Neuron (in vitro differentiated cells): ENCODE results near the gene CLEC10A.
"Not testable (repeated sequence)": the region's sequence is repeated elsewhere in the genome, so short reads cannot be mapped to it uniquely, and the experiment has no call there.

ENCODE experiments used
- H2AFZ ChIP-seq: one replicate; pipeline ENCODE4 v1.6.1; 2013; ENCODE audit warnings: low read depth, mild to moderate bottlenecking, inconsistent platforms, low read length, moderate library complexity
- H3K27me3 ChIP-seq: one replicate; pipeline ENCODE4 v1.6.1; 2013; ENCODE audit warnings: low read length; ENCODE audit not compliant: insufficient read depth
- H3K36me3 ChIP-seq: one replicate; pipeline ENCODE4 v1.6.1; 2013; ENCODE audit warnings: low read length; ENCODE audit not compliant: insufficient read depth
- H3K4me1 ChIP-seq: one replicate; pipeline ENCODE4 v1.6.1; 2013; ENCODE audit warnings: low read length; ENCODE audit not compliant: insufficient read depth
- H3K4me3 ChIP-seq: 2 replicates; pipeline ENCODE4 v1.5.1; 2013; ENCODE audit warnings: mild to moderate bottlenecking, low read length, moderate library complexity
- H3K9me3 ChIP-seq: one replicate; pipeline ENCODE4 v1.6.1; 2013; ENCODE audit warnings: low read length

CLEC10A gene

DNA sequence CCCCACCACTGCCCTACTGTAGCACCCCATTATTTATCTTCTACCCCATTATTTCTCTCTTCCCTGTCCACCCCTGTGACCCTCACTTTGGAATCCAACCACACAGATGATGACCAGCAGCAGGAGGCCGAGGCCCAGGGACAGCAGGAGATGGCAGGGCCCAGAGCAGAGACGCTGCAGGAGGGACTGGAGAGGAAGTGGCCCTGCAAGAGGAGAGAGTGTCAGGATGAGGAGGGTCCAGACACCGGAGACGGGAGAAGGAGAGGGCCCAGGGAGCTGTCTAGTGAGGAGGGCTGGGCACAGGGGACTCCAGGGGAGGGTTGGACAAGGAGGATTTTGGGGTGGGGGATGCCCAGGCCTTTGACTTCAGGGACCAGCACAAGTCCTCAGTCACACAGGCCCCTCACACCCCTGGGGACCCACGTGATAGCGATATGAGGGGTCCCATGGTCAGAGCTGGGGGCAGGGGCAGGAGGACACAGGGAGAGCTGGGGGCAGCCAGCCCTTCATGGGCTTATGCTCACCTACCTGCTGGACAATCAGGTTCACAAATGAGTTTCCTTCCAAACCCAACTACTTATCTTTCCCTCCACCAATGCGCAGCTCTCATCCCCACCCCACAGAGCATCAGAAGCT is 2.0 kb downstream of the CLEC10A start:
- no peaks in the 10 kb centered on the region for H3K36me3 ChIP-seq
- no peaks in the 10 kb centered on the region for H3K4me1 ChIP-seq
- peaks cover 3% of the 10 kb centered on the region for H3K9me3 ChIP-seq
- H3K27me3 ChIP-seq: no peaks in the 10 kb centered on the region
- no peak overlapping the region for H3K4me3 ChIP-seq
- H2AFZ ChIP-seq: no peak overlapping the region

DNA sequence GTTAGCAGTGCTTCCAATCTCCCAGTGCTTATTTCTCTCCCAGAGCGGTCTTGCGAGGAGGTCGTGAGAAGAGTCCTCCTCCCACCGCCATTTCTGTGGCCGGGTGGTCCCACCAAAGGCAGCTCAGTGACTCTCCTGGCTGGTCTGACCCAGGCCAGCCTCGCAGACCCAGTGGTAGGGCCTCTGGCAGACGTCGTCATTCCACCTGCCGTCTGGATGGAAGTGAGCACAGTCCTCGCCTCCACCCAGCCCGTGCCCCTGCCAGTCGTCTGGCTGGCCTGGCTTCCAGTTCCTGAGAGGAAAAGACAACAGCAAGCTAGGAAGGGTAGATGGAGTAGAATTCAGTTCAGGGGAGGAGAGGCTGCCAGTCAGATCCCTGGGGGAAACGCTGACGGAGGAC is 5.1 kb downstream of the CLEC10A start:
- Histone ChIP-seq H3K27me3 (peaks cover 3% of the 10 kb centered on the region), H3K9me3 (peaks cover under 1% of the 10 kb centered on the region), H3K36me3 (no peaks in the 10 kb centered on the region), H2AFZ (no peak overlapping the region), H3K4me1 (no peaks in the 10 kb centered on the region), H3K4me3 (no peak overlapping the region)

DNA sequence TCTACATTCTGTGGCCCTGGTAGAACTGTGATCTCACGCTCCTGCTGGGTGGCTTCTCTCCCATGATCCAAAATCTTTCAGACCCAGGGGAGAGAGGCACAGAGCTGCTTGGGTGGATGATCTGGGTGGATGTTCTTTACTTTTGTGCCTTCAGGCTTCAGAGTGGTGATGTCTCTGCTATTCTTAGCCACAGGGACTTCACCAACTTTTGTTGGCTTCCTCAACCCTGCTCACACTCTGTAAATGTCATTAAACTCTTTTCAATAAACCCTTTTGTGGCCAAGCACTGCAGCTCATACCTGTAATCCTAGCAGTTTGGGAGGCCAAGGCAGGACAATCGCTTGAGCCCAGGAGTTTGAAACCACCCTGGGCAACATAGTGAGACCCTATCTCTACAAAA is 7.6 kb downstream of the CLEC10A start:
- Histone ChIP-seq H3K36me3 (no peaks in the 10 kb centered on the region), H3K4me3 (no peak overlapping the region), H2AFZ (no peak overlapping the region), H3K9me3 (no peaks in the 10 kb centered on the region), H3K4me1 (no peaks in the 10 kb centered on the region), H3K27me3 (peaks cover 3% of the 10 kb centered on the region)

DNA sequence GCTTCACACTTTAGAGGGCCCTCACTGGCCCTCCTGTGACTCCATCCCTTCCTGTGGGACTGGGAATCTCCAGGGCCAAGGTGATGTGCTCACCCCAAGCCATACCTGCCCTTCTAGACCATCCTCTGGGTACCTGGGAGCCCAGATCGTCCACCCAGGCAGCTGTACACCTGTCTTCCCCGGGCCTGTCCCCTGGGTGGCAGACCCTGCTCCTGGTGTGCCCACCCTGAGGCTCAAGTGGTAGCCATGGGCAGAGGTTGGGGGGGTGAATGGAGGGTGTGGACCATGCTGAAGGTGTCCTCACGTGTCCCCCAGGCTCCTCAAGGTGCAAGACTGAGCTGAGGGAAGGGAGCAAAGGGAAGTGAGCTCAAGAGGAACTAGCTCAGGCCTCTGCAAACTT is 9.3 kb downstream of the CLEC10A start:
- H2AFZ ChIP-seq: no peak overlapping the region
- H3K9me3 ChIP-seq: no peaks in the 10 kb centered on the region
- no peaks in the 10 kb centered on the region for H3K4me1 ChIP-seq
- no peaks in the 10 kb centered on the region for H3K36me3 ChIP-seq
- H3K27me3 ChIP-seq: peaks cover 3% of the 10 kb centered on the region
- no peak overlapping the region for H3K4me3 ChIP-seq

DNA sequence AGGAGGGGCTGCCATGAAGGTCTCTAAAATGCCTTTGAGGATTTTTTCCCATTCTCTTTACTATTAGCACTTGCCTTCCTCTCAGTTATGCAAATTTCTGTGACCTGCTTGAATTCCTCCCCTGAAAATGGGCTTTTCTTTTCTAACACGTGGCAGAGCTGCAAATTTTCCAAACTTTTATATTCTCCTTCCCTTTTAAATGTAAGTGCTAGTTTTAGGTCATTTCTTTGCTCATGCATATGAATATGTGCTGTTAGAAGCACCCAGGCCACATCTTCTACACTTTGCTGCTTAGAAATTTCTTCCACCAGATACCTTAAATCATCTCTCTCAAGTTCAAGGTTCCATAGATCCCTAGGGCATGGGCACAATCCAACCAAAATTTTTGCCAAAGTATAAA is 11.8 kb downstream of the CLEC10A start:
- H2AFZ ChIP-seq: no peak overlapping the region
- peaks cover 3% of the 10 kb centered on the region for H3K27me3 ChIP-seq
- H3K4me1 ChIP-seq: peaks cover 12% of the 10 kb centered on the region
- H3K4me3 ChIP-seq: no peak overlapping the region
- peaks cover 5% of the 10 kb centered on the region for H3K9me3 ChIP-seq
- no peaks in the 10 kb centered on the region for H3K36me3 ChIP-seq

DNA sequence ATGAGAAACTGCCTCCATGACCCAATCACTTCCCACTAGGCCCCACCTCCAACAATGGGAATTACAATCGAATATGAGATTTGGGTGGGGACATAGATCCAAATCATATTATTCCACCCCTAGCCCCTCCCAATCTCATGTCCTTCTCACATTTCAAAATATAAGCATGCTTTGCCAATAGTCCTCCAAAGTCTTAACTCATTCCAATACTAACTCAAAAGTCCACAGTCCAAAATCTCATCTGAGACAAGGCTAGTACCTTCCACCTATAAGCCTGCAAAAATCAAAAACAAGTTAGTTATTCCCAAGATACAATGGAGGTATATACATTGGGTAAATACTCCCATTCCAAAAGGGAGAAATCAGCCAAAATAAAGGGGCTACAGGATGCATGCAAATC is 12.9 kb downstream of the CLEC10A start:
- Histone ChIP-seq H3K4me1 (peaks cover 19% of the 10 kb centered on the region), H3K4me3 (no peak overlapping the region), H2AFZ (no peak overlapping the region), H3K27me3 (peaks cover 3% of the 10 kb centered on the region), H3K36me3 (no peaks in the 10 kb centered on the region), H3K9me3 (peaks cover 5% of the 10 kb centered on the region)

DNA sequence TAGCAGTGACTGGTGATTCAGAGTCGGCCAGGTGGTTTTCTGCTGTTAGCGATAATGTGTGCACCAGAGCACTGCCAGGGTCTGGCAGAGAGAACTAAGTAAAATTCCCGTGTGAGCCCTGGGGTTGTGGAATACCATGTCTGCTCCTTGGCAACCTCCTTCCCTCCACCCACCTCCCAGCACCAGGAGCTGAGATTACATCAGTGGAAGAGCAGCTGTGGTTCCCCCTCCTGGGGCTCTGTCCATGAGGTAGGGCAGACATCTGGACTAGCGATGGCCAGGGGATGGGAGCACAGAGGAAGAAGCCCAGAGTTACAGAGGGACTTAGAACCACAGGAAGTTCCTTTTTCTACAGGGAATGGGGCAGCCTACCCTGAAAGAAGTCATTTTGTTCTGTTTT is 15.8 kb downstream of the CLEC10A start:
- Histone ChIP-seq H3K9me3 (peaks cover 5% of the 10 kb centered on the region), H2AFZ (no peak overlapping the region), H3K36me3 (no peaks in the 10 kb centered on the region), H3K27me3 (no peaks in the 10 kb centered on the region), H3K4me1 (peaks cover 19% of the 10 kb centered on the region), H3K4me3 (no peak overlapping the region)

DNA sequence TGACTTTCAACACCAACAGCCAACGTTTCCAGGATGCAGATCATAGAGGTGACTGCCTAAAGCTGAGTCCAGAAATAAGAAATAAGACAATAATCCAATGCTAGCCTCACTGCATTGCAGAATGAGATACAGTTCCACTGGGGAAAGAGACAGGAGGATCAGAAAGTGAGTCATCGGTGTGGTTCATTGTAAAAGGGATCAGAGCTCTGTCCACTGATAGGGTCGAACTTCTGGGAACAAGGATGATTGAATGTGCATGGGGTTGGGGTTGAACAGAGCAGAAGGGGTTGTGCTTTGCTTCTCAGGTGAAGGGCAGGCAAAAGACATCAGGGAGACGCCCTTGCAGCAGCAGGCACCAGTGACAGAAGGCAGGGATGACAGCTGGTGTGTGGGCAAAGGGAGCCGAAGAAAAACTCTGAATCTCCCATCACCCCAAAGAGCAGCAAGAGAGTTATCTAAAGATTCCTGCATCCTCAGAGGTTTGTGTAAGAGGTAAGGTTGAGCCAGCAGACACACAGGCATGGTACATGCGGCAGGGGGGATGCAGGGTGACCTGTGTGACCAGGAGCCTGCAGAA is 16.4 kb downstream of the CLEC10A start:
- no peak overlapping the region for H2AFZ ChIP-seq
- H3K4me1 ChIP-seq: peaks cover 19% of the 10 kb centered on the region
- H3K9me3 ChIP-seq: peaks cover 5% of the 10 kb centered on the region
- H3K27me3 ChIP-seq: no peaks in the 10 kb centered on the region
- no peak overlapping the region for H3K4me3 ChIP-seq
- no peaks in the 10 kb centered on the region for H3K36me3 ChIP-seq

DNA sequence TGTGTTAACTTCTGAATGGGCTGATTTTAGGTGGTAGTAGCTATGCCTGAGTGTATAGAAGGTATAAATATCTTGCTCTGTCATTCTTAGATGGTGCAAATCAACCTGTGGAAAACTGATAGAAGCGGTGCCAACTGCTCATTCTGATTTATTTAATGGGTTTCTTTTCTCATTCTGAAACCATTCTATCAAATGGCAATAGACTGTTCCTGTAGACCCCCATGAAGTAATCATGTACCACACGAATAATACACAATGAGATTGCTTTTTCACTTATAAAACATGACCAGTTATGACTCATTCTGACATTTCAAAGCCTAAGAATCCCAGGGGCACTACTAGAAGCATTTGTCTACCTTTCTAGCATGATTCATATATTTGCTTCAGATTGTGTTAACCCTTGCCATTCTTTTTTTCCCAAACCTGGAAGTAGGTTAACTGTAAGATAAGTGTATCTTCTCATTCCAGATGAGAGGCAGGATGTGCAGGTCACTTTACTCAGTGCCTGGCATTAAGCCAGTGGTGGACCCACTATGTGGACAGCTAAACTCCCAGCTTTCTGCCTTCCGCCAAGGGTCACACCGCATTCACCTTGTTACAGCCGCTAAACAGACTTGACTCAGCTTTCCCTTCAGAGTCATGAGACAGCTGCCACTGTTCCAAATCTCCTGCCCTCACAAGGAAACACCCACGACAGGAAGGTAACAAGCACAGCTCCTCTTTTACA is 19.7 kb downstream of the CLEC10A start:
- H3K4me1 ChIP-seq: peaks cover 19% of the 10 kb centered on the region
- H3K36me3 ChIP-seq: no peaks in the 10 kb centered on the region
- peaks cover 3% of the 10 kb centered on the region for H3K9me3 ChIP-seq
- H2AFZ ChIP-seq: no peak overlapping the region
- no peaks in the 10 kb centered on the region for H3K27me3 ChIP-seq
- H3K4me3 ChIP-seq: no peak overlapping the region

DNA sequence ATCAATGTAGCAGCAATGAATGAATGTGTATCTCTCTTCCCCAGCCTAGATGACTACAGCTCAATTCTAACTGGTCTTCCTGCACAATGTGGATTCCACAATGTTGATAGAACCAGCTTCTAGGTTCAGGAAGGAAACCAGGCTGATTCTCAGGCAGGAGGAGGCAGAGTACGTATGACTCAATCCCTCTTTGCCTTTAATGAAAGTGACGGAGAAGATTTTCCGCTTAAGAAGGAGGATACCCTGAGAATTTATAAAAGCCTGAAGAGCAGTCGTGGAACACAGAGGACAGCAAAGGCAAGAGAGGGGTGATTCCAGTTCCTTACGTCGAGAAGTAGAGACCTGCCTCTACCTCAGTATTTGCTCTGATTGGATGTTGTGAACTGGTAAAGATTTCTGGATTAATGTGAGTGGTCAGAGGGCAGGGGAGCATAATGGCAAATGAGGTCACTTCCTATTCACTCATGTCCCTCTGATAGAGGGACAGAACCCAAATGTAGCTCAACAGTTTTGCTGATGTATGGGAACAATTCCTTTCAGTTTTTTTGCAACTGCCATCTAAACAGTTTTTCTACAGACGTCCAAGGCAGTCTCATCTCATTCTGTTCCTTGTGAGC is 21.1 kb downstream of the CLEC10A start:
- Histone ChIP-seq H3K27me3 (no peaks in the 10 kb centered on the region), H3K4me1 (peaks cover 13% of the 10 kb centered on the region), H3K36me3 (no peaks in the 10 kb centered on the region), H3K9me3 (no peaks in the 10 kb centered on the region), H3K4me3 (no peak overlapping the region), H2AFZ (no peak overlapping the region)

DNA sequence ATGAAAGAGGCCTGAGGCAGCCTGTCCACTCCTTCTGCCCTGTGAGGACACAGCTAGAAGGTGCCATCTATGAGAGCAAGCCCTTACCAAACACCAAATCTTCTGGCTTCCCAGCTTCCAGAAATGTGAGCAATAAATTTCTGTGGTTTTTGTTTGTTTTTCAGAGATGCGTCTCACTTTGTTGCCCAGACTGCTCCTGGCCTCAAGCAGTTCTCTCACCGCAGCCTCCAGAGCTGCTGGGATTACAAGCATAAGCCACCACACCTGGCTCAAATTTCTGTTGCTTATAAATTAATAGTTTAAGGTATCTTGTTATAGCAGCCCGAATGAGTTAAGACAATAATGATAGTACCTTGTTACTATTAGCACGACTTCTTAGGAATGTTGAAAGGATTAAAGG is 23.7 kb downstream of the CLEC10A start:
- Histone ChIP-seq H3K4me3 (no peak overlapping the region), H2AFZ (no peak overlapping the region), H3K27me3 (no peaks in the 10 kb centered on the region), H3K36me3 (no peaks in the 10 kb centered on the region), H3K4me1 (no peaks in the 10 kb centered on the region), H3K9me3 (no peaks in the 10 kb centered on the region)

DNA sequence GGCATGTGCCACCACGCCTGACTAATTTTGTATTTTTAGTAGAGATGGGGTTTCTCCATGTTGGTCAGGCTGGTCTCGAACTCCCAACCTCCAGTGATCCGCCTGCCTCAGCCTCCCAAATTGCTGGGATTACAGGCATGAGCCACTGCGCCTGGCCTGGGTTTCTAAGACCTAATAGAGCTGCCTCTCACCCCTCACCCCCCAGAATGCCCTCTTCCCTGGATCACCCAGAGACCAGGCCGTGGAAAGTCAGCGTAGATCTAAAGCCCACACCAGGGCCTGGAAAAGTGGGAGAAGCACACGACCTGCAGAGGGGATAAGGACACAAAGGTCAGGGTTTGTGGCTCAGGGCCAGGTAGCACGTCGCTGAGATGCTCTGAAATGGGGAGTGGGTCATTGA is 29.5 kb downstream of the CLEC10A start:
- not testable (repeated sequence) for H2AFZ ChIP-seq, H3K9me3 ChIP-seq, H3K36me3 ChIP-seq, H3K4me1 ChIP-seq, H3K4me3 ChIP-seq, H3K27me3 ChIP-seq

DNA sequence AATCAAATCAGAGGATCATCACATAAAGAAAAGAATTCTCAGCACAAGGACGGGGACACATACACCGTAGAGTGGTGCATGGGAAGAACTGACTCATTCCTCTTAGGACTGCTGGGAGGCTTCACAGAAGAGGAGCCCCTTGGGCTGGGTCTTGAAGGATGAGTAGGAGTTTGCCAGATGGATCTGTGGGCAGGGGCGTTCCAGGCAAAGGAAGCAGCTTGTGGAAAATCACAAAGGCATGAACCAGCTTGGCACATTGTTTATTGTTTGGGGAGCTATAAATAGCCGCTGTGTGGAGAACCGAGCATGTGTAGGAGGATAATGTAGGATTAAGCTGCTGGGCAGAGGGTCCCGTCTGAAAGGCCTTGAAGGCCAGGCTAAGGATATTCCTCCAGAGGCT is 31.1 kb downstream of the CLEC10A start:
- no peaks in the 10 kb centered on the region for H3K27me3 ChIP-seq
- peaks cover 8% of the 10 kb centered on the region for H3K4me1 ChIP-seq
- no peaks in the 10 kb centered on the region for H3K9me3 ChIP-seq
- no peak overlapping the region for H3K4me3 ChIP-seq
- no peak overlapping the region for H2AFZ ChIP-seq
- H3K36me3 ChIP-seq: no peaks in the 10 kb centered on the region
